Bone marrow (tissue), 2 donors: ENCODE measurements around the gene SLC12A9.
"Not testable (repeated sequence)": the region's sequence is repeated elsewhere in the genome, so short reads cannot be mapped to it uniquely, and the experiment has no call there.

Experiments
- DNase-seq, 2 donors: peaks; one replicate each; lab custom pipeline; 2025; lab: John Stamatoyannopoulos, UW

SLC12A9 gene

DNA sequence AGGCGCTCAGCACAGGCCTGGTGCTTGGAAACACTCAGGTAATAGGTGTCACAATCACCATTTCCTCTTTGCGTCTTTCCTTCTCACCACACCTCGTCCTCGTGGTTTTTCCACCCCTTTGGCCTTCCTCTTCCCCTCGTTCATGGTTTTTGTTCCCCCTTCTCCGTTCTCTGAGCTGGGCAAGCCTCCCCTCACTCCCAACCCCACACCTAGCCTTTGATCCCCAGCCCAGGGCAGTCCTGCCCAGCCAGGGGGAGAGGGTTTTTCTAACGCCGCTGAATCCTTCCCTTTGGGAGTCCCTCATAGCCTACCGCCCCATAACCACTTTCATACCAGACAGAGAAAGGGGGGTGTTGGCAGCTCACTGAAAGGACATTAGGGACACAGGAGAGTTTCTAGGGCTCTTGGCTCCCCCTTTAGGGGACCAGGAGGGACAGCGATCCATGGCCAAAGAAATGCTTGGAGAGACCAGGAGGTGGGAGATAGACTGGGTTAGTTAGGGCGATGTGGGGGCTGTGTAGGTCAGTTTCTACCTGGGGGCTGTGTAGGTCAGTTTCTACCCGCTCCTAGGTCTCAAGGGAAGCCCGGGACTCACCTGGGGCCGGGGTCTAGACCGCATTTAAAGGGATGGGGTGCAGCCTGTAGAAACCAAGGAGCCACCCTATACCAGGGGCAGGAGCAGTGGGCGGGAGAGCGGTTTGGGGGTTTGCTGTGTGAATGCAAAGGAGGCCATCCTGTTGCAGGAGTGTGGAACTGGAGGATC lies 26.6 kb upstream of the SLC12A9 start:
- DNase-seq: no peak

DNA sequence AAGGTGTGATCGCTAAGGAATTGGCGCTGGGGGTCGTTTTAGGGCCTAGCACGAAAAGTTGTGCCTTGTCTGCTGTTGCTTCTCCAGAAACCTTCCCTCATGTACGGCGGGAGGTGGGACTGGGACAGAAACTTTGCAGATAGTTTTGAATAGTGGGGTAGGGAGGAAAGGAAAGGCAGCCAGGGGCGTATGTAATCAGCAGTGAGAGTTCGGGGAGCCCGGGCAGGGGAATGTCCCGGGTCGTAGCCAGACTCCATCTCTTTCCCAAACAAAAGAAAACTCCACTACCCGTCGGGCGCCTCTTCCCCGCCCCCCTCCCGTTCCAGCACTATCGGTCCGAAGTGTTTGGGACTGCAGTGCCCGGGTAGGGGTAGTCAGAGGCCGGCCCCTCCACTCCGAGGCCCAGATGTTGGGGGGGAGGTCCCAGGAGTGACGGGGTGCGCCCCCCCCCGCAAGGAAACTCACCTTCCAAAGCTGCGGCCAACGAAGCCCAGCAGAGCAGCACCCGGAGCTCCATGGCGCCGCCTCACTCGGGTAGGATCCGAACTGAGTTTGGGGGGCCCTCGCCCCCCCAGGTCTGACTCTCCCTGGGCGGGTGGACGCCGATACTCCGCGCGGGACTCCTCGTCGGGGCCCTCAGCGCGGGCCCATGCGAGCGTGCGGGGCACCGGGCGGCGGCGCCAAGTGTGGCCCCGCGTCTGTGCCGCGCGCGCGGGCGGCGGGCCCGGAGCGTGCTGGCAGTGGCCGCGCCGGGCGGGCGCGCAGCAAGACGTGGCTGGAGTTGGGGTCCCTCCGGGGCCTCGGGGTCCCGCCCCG lies 25.8 kb upstream of the SLC12A9 start:
- DNase-seq: no peak

DNA sequence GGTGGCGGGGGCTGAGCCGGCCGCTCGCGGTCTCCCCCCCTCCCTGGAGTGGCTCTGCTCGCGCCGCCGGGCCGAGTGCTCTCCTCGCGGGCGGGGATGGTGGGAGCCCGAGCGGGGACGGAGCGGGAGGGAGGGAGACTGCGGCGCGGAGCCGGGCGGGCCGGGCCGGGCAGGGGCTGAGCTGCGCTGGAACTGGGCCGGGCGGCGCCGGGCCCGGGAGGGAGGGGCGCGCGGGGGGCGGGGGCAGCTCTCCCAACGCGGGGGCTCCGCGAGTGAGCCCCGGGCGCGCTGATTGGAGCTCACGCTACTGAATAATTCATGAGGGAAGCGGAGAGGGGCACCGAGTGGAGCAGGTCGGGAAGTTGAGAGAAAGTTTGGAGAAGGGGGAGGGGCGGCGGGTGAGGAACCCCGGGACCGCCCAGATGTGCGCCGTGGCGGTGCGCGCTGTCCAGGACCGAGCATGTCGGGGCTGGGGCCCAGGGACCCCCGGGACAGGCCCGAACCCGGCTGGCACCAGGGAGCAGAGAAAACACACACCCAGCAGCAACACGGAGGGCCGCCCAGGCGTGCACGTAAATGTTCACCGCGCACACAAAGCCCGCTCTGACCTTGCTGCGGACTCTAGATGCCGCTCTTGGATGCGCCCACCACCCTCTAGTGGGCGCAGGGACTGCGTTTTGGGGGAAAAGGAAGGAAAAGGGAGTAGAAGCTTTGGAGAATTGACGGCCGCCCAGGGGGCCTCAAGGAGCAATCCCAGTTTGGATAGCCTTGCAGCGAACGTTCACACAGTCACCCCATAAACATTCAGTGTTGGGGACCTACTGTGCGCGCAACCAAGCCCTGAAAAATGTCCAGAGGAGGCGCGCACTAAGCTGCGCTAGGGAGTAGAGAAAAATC lies 24.9 kb upstream of the SLC12A9 start, which contains the start of gene EPHB4:
Gene EPHB4 (minus strand): TSS at position 194 of the 897 bp plus-strand sequence. CDS start 493 bp downstream, outside the sequence.
- no peak for DNase-seq

DNA sequence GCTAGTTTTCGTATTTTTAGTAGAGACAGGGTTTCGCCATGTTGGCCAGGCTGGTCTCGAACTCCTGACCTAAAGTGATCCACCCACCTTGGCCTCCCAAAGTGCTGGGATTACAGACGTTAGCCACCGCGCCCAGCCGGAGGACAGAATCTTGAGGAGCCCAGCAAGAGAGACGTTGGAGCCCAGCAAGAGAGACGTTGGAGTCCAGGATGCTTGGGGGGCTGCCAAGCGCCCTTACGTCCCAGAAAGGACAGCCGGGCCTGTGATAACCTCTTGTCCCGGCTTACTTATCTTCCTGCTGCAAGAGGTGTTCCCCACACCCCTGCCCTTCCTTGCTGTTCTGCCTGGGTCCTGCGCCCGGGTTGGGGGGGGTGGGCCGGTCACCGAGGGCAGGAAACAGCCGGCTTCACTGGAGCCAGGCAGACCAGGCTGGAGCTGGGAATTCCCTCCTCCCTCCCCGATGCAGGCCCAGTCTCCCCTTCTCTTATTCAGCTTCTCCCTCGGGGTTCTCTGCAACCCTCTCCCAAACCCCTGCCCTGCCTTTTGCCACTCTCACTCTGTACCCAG lies 23.3 kb upstream of the SLC12A9 start:
- no peak for DNase-seq

DNA sequence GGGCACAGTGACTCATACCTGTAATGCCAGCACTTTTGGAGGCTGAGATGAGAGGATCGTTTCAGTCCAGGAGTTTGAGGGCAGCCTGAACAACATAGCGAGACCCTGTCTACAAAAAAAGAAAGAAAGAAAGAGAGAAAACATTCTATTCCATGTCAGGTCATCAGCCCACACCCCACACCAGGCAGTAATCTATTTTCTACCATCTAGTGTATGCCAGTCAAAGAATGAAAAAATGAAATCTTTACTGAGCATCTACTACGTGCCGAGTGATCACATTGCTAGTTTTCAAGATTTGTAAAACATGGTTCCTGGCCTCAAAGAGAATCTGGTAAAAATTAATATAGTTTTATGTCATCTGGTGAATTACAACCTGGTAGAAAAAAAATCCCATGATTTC lies 22.1 kb upstream of the SLC12A9 start:
- no peak for DNase-seq

DNA sequence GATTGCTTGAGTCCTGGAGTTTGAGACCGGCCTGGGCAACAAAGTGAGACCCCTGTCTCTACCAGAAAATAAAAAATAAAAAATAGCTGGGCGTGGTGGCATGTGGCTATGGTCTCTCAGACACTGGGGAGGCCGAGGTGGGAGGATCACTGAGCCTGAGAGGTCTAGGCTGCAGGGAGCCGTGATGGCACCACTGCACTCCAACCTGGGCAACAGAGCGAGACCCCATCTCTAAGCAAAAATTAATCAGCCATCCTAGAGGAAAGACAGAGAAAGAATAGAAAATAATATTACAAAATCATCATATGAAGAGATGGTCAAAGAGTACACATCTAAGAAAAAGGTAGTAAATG lies 20.3 kb upstream of the SLC12A9 start:
- no peak for DNase-seq

DNA sequence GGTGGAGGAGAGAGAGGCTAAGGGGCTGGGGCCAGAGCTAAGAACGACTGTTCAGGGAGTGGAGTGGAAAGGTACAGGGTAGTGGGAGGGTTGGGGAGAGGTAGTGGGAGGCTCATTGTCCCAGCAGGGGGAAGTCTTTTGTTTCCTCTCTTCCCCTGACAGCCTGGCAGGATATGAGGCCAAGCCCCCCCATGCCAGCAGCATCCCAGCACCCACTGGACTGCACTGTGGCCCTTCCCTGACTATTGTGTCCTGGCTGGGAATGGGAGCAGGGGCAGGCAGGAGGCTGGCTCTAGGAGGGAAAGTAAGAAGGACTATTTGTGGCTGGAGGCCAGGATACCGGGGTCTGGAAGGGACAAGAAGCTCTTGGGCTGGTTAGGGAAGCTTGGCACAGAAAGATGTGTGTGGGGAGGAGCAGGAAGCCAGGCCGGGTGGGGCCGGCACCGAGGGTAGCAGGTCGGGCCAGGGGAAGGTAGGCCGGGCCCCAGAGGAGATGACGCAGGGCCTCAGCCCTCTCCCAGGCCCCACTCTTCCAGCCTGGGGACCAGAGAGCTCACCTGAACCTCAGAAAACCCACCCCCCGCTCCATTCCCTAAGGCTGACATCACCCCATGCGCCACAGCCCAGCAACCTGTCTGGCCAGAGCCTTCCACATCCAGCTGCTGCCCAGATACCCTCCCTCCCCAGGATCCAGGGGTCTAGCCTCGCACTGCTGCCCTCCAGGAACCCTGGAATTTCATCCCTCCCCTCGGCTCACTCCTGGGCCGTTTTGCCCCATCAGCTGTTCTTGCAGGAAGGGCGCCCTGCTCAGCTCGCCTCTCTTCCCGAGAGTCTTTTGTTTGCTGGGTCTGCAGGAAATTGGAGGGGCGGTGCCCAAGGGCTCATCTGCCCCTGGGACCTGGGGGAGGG lies 16.4 kb upstream of the SLC12A9 start:
- DNase-seq: no peak

DNA sequence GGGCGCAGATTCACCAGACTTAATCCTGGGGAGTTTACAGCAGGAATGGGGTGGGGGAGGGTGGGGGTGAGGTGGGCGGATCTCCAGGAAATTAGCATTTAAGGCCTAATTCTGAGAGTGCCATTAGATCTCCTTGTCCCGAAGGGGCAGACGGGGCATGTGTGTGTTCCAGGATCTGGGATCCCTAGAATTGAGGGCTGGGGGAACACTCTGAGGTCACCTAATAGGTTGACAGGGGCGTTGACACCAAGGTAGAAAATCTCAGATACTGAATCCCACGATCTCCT lies 15.8 kb upstream of the SLC12A9 start:
- no peak for DNase-seq

DNA sequence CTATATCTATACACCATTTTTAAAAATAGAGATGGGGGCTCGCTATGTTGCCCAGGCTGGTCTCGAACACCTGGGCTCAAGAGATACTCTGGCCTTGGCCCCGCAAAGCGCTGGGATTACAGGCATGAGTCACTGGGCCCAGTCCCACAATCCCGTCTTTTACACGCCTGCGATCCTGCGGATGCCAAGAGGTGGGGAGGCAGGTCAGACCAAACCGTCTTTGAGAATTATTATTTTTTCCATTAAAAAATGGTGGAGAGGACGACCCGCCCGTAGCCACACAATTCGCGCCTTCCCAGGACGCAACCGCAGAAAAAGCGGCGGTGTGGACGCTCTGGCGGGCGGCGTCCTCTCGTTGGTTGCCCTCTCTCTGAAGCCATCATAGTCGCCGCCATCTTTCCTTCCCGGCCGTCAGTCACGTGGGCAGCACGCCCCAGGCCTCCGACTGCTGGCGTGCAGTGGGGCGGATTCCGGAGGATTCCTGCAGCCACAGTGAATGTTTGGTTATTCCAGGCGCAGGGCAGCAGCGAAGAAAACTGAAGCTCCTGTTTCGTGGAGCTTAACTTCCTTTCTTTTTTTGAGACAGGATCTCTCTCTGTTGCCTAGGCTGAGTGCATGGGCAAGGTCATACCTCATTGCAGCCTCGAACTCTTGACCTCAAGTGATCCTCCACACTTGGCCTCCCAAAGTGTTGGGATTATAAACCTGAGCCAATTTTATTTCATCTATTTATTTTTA lies 15.2 kb upstream of the SLC12A9 start:
- DNase-seq: peak; percentile 39 to 73

DNA sequence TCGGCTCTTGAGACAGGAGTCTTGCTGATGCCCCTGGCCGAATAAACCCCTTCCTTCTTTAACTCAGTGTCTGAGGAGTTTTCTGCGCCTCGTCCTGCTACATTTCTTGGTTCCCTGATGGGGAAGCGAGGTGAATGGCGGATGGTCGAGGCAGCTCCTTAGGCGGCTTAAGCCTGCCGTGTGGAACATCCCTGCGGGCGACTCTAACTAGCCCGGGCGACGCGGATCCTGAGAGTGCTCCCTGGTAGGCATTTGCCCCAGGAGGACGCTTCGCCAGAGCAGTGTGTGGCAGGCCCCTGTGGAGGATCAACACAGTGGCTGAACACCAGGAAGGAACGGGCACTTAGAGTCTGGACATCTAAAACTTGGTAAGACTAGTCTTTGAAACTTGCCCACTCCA lies 13.2 kb upstream of the SLC12A9 start:
- DNase-seq: no peak

DNA sequence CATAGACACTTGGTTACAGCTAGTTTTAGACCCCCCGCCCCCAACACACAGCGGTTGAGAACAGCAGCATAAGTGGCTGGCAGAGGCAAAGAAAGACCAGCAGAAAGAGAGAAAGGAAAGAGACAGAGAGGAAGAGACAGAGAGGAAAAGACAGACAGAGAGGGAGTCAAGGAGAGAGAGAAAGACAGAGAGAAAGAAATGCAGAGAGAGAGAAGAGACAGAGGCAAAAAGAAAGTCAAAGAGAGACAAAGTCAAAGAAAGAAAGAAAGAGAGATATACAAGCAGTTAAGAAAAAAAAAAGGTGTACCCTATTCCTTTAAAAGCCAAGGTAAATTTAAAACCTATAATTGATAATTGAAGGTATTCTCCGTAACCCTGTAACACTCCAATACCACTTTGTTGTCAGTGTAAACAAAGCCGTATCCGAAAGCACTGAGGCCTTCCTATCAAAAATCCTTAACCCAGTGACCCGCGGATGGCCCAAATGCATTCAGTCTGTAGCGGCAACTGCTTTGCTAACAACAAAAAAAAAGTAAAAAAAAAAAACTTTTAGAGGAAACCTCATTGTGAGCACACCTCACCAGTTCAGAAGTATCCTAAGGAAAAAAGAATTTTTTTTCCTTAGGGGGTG lies 11.9 kb upstream of the SLC12A9 start:
- DNase-seq: no peak

DNA sequence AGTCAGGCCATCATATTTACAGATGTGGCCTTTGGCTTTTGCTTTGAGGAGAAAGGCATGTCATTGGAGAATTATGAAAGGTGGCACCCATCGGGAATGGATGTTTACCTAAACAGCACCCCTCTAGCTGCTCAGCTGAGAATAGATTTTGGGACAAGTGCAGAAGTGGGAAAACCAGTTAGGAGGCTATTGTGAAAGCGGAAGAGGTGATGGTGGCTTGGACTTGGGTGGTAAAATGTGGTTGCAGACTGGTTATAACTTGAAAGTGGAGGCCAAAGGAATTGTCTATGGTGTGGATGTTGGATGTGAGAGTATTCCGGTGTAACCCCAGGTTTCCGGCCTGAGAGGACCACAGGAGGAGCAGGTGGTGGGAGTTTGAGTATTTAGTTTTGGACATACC lies 5.2 kb upstream of the SLC12A9 start:
- DNase-seq: no peak

DNA sequence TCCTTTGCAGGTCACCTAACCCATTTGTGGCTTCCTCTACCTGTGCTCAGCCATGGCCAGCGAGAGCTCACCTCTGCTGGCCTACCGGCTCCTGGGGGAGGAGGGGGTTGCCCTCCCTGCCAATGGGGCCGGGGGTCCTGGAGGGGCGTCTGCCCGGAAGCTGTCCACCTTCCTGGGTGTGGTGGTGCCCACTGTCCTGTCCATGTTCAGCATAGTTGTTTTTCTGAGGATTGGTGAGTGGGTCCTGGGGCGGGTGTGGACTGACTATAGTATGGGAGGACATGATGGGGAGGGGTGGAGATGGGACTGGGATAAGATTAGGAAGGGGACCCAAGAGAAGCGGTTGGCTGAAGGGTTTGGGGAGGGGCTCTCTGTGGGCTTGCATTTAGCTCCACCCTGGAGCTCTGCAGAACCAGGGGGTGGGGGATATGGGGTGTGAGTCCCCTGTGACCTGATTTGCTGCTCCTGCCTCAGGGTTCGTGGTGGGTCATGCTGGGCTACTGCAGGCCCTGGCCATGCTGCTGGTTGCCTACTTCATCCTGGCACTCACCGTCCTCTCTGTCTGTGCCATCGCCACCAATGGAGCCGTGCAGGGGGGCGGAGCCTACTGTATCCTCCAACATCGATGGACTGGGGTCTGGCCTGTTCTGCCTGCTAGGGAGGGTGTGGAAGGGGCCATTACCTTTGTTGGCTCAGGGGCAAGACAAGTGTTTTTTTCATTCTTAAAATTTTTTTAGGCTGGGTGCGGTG lies 1.8 kb downstream of the SLC12A9 start:
- DNase-seq: no peak

DNA sequence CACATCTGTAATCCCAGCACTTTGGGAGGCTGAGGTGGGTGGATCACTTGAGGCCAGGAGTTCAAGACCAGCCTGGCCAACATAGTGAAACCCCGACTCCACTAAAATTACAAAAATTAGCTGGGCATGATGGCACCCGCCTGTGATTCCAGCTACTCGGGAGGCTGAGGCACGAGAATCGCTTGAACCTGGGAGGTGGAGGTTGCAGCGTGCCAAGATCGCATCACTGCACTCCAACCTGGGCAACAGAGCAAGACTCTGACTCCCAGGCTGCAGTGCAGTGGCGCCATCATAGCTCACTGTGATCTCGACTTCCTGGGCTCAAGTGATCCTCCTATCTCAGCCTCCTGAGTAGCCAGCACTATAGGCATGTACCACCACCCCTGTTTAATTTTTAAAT lies 2.4 kb downstream of the SLC12A9 start:
- not testable (repeated sequence) for DNase-seq

DNA sequence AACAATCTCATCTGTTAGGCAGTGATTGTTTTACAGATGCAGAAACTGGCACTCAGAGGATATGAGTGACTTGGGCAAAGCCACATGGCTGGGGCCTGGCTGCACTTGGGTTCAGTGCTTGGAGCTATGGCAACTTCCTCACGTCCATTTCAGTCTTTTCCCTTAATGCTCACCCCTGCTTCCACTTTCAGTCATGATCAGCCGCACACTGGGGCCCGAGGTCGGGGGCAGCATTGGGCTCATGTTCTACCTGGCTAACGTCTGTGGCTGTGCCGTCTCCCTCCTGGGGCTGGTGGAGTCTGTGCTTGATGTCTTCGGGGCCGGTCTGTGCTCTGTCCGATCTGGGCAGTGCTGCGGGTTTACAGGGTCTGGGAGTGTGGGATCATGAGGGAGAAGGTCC lies 3.0 kb downstream of the SLC12A9 start:
- no peak for DNase-seq

DNA sequence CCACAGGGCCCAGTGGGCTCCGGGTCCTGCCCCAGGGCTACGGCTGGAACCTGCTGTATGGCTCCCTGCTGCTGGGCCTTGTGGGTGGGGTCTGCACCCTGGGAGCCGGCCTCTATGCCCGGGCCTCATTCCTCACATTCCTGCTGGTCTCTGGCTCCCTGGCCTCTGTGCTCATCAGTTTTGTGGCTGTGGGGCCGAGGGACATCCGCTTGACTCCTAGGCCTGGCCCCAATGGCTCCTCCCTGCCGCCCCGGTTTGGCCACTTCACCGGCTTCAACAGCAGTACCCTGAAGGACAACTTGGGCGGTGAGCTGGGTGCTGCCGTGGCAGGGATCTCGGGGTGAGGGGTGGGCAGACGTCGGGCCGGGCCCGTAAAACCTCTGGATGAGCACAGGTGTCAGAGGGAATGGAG lies 4.4 kb downstream of the SLC12A9 start:
- no peak for DNase-seq

DNA sequence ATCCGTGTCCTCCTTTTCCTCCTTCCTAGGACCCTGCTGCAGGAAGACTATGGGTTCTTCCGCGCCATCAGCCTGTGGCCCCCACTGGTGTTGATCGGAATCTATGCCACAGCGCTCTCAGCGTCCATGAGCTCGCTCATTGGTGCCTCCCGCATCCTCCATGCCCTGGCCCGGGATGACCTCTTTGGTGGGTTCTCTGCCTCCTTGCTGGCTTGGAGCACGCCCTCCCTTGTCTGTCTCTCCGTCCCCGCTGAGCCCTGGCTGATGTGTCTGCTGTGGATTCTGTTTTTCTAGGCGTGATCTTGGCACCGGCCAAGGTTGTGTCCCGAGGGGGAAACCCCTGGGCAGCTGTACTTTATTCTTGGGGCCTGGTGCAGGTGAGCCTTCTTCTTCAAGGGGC lies 7.3 kb downstream of the SLC12A9 start:
- DNase-seq: no peak

DNA sequence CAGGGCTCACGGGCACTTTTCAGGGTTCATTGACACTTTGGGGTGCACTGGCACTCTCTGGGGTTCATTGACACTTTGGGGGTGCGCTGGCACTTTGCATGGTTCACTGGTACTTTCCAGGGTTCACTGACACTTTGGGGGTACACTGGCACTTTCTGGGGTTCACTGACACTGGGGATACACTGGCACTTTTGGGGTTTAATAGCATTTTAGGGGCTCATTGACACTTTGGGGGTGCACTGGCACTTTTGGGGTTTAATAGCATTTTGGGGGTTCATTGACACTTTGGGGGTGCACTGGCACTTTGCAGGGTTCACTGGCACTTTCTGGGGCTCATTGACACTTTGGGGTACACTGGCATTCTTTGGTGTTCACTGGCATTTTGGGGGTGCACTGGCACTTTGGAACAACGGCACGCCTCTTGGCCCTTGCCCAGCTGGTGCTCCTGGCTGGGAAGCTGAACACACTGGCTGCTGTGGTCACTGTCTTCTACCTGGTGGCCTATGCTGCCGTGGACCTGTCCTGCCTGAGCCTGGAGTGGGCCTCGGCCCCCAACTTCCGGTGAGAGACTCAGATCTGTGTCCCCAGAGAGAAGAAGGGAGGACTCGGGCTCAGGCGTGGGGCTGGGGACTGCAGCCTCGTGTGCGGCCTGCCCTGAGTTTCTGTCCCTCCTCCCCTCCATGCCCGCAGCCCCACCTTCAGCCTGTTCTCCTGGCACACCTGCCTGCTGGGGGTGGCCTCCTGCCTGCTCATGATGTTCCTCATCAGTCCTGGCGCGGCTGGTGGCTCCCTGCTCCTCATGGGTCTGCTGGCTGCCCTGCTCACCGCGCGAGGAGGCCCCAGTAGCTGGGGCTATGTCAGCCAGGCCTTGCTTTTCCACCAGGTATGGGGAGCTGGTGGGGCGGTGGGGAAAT lies 8.4 kb downstream of the SLC12A9 start:
- DNase-seq: no peak
